LoVo (cell line): ENCODE measurements around the gene ULK4.

Experiments used
- DNase-seq: peaks from one replicate; pipeline ENCODE4 v3.0.0-alpha.2; 2016; ENCODE audit warnings: low spot score

The ULK4 gene

DNA sequence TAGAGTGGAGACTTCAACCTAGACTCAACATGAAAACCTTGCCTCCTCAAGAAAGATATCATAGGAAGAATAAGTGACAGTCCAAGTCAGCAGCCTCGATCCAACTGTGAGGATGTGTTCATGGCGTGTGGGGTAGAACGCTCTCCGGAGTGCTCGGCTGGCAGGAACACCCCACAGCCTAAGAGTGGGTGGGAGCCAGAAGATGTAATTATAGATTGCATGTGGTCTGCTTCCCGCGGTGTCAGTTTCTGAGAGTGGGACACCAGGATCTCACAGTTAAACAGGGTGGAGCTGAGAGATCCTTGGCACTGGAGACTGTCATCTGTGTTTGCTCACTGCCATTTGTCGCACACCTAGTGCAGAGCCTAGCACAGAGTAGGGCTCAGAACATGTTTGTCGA is 604.6 kb downstream of the ULK4 start:
- DNase-seq, result no peak

- DNase-seq, result no peak
Measured at GRCh38 chr3:41356775-41357174, 605.1 kb downstream of the ULK4 start.

- DNase-seq, result no peak
Measured at GRCh38 chr3:41352510-41352909, 609.4 kb downstream of the ULK4 start.

GRCh38 chr3:41350441-41350840 is 611.5 kb downstream of the ULK4 start:
- DNase-seq, result no peak

GRCh38 chr3:41348401-41348800 is 613.5 kb downstream of the ULK4 start:
- DNase-seq, result no peak

GRCh38 chr3:41346698-41347270 is 615.1 kb downstream of the ULK4 start:
- no peak for DNase-seq

DNA sequence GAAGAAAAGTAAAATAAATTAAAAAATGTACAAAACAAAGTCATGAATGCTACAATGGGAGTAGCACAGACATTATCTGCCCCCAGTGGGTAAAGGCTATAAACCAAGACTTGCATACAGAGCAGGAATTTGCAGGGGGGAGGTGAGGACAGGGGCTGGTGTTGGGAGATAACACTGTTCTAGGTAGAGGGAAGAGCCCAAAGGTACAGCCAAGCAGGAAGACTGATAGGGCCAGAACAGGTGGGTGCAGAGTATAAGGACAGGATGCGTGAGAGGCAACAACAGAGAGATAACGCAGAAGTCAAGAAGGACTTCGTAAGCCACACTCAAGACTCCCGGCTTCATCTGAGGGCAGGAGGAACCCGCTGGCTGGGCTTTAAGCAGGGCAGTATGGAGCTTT is 616.1 kb downstream of the ULK4 start:
- DNase-seq, result no peak

- DNase-seq, result no peak
Measured at GRCh38 chr3:41339758-41340157, 622.1 kb downstream of the ULK4 start.

GRCh38 chr3:41338276-41338675 is 623.6 kb downstream of the ULK4 start:
- DNase-seq, result no peak

- no peak for DNase-seq
Measured at GRCh38 chr3:41334426-41334825, 627.5 kb downstream of the ULK4 start.

DNA sequence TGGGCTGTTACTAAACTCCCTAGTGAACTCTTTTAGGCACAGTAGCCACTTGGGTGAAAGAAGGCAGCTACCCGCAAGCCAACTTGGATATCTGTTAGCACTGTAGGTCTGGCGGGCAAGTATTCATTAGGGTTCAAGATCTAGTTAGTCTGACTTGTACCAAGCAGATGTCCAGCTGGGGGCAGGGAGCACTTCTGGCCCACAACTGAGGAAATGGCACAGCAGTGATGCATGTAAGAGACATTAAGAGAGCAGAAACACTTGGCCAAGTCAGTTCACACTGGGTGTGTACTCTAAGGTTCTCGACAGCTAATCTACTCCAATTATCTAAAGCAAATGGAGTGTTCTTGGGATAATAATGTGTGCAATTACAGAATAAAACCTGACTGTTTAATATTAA is 630.9 kb downstream of the ULK4 start:
- no peak for DNase-seq

DNA sequence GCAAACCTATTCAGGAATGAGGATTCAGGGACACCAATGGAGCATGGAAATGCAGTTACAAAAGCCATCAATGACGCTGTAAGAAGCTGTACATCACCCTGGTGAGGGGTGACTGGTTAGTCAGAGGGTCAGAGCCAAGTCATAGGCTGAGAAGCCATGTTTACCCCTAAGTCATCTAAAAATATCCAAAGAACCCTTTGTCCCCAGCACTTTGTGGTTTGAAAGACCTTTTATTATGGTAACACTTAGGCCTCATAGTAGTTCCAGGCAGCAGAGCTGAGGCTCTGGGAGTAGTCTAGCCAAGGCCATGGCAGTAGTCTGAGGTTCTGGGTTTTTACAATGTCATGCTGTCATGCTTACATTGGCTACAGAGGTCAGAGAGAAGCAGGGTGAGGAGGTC is 631.4 kb downstream of the ULK4 start:
- DNase-seq, result no peak

- no peak for DNase-seq
Measured at GRCh38 chr3:41329881-41330280, 632.0 kb downstream of the ULK4 start.

DNA sequence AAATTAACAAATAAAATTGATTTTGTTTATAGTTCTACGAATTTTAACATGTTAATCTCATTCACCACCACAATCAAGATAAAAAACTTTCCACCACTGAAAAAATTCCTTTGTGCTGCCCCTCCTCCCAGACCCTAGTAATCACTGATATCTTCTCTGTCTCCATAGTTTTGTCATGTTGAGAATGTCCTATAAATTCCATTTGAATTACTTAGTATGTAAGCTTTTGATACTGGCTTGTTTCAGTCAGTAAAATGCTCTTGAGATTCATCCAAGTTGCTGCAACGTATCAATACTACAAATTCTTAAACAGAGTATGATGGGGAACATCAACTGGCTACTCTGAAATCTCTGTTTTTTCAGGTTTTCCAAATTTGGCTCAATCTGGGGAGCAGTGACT is 633.0 kb downstream of the ULK4 start:
- DNase-seq, result no peak

DNA sequence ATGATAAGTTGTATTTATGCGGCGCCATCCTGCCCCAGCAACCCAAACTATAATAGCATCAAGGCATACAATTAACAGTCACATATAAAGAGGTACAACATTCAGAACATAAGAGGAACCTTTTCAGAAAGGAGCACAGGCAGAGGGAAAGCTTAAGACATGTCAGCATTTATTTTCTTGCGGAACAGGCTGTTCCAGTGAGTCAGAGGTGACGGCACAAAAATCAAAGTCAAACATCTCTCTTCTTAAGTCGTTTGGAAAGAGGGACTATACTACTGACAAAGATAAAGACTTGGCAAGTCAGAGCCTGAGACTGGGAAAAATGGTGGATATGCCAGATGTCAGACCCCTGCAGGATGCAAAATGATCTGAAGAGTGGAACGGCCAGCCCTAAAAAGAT is 634.2 kb downstream of the ULK4 start:
- no peak for DNase-seq

DNA sequence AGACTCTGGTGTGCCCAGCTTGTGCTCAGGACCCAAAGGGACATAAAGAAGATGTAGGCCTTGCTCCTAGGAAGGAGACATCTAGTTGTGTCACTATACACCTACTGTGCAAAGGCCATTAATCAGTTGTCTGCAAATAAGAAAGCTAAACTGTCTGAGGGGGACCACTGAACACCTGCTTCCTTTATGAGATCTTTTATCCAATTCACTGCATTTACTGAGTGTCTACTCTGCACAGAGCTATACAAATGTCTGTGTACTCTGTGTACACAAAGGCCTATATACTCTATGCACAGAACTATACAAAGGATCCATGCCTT is 637.8 kb downstream of the ULK4 start:
- DNase-seq, result no peak

DNA sequence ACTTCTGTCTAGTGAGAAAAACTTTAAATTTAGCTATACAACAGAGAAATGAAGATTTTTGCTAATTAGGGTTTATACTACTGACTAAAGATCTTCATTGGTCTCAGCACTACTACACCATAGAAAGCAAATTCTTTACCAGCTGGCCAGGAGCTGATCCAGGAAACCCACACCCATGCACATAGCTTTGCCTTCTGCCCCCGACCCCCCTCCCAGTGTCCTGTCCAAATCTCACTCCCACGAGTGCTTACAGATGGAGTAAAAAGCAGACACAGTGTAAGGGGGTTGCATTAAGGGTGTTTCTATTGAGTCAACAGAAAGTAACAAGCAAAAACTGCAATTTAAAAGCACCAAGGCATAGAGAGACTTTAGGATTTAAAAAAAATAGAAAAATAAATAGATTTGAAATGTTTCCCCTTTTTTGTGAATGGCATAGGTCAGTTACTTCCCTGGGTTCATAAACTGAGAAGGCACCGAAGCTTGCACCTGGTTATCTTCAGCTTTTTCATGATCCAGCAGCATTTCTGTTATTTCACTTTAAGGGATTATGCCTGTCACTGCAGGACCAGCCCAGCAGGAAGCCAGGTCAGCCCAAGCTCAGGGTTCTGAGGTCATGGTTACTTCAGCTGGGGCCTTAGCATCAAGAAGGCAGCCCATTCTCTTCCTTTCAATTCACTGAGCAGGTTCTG is 638.3 kb downstream of the ULK4 start:
- no peak for DNase-seq

- DNase-seq, result no peak
Measured at GRCh38 chr3:41321642-41321980, 640.3 kb downstream of the ULK4 start.

- no peak for DNase-seq
Measured at GRCh38 chr3:41320953-41321641, 640.8 kb downstream of the ULK4 start.

DNA sequence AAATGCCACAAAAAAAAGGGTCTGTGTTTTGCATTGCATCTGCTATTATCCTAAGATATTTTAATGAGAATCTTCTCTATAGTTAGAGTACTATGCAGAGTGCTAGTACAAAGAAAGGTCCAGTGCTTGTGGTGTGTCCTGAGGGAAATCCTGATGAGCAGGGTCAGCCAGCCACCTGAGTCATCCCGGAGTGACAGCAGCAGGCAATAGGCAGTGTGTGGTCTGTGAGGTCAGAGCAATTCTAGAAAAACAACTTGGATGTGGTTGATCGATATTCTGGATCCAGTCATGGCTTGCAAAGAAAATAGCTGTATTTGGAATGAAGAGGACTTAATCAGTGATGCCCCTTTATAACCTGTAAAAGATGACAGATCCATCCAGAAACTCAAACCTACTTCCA is 643.4 kb downstream of the ULK4 start:
- DNase-seq, result no peak

DNA sequence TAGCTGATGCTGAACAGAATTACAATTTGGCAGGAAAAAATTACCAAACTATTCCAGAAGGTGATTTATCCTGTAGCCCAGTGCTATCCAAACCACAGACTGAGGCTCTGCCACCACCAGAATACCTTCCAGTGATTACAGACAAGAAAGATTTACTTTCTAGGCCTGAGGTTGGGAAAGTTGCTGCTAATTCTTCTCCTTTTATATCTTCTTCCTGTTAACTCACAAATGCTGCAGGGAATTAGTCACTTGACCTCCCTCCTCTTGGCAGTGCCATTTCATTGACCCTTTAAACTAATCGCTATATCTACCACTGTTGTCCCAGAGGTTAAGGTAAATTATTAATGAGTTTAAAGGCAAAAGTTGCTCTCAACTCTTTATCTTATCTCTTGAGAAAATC is 644.2 kb downstream of the ULK4 start:
- no peak for DNase-seq

- no peak for DNase-seq
Measured at GRCh38 chr3:41317298-41317697, 644.6 kb downstream of the ULK4 start.

DNA sequence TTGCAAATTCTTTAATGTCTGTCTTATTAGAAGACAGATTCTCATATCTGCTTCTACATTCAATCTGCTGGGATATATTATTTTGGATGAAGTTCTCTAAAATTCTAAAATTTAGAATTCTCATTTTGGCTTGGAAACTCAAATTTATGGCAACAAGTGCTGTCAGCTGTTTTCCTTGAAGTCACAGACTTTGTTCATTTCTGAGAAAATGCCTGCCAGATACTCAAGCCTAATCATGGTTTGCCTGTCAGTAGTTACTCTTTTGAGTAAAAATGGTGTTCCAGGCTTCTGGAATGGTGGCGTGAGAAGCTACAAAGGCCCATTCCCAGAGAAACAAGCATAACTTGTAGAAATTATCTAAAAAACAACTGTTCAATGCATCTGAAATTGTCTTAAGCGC is 646.8 kb downstream of the ULK4 start:
- DNase-seq, result no peak

DNA sequence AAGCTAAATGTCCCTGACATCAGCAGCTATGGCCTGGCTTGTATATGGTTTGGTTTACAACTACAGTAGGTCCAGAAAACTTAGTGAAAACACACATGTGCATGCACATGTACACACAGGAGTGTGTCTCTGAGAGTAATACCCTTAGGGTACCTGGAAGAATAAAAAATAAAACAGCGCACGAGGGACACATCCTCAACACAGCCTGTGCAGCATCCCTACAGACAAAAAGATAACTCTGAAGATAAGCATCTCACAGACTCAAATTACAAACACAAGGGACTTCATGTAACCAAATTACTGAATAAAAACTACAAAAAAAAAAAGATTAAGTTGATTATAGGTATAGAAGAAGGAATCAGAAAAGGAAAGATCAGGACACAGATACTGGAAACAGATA is 653.8 kb downstream of the ULK4 start:
- no peak for DNase-seq
